Activated CD8-positive, alpha-beta memory T cell treated with anti-CD3 and anti-CD28 coated beads for 1 hour (primary cell): Measurements from ENCODE around the gene CHPF2.
A peak's percentile ranks its signal among the peaks of the same experiment; 100 is the strongest.

ENCODE experiments used
- DNase-seq, 2 donors: peaks; one replicate each; pipeline ENCODE4 v3.0.0-alpha.2; 2020; ENCODE audit warnings: low read depth in 1 of 2; ENCODE audit errors: extremely low read depth in 1 of 2

Gene CHPF2

GRCh38 chr7:151260471-151260870 is 28.2 kb downstream of the CHPF2 start:
- DNase-seq, result no peak

- no peak for DNase-seq
Measured at GRCh38 chr7:151260883-151261282, 28.6 kb downstream of the CHPF2 start.

- DNase-seq, result no peak
Measured at GRCh38 chr7:151261529-151261928, 29.2 kb downstream of the CHPF2 start.

- DNase-seq, result no peak
Measured at GRCh38 chr7:151264615-151265014, 32.3 kb downstream of the CHPF2 start.

- DNase-seq, result no peak
Measured at GRCh38 chr7:151265351-151265931, 33.2 kb downstream of the CHPF2 start.

- DNase-seq, result no peak
Measured at GRCh38 chr7:151269511-151269910, 37.2 kb downstream of the CHPF2 start.

GRCh38 chr7:151271699-151272355 is 39.5 kb downstream of the CHPF2 start:
- no peak for DNase-seq

GRCh38 chr7:151272405-151272804 is 40.1 kb downstream of the CHPF2 start:
- no peak for DNase-seq

GRCh38 chr7:151272877-151273276 is 40.6 kb downstream of the CHPF2 start:
- no peak for DNase-seq

GRCh38 chr7:151273651-151274390 is 41.5 kb downstream of the CHPF2 start:
- no peak for DNase-seq

- DNase-seq, result no peak
Measured at GRCh38 chr7:151274396-151274795, 42.1 kb downstream of the CHPF2 start.

- DNase-seq, result no peak
Measured at GRCh38 chr7:151274936-151275812, 42.9 kb downstream of the CHPF2 start.

- DNase-seq, result no peak
Measured at GRCh38 chr7:151275813-151276577, 43.7 kb downstream of the CHPF2 start.

GRCh38 chr7:151276666-151277590 is 44.6 kb downstream of the CHPF2 start:
- peak; percentile 6 to 24 for DNase-seq

GRCh38 chr7:151277631-151278030 is 45.3 kb downstream of the CHPF2 start:
- DNase-seq, result no peak

- DNase-seq, result no peak
Measured at GRCh38 chr7:151278949-151279348, 46.7 kb downstream of the CHPF2 start.

GRCh38 chr7:151279868-151280267 is 47.6 kb downstream of the CHPF2 start:
- DNase-seq, result no peak

- no peak for DNase-seq
Measured at GRCh38 chr7:151280388-151281019, 48.2 kb downstream of the CHPF2 start.

- DNase-seq, result no peak
Measured at GRCh38 chr7:151281686-151282085, 49.4 kb downstream of the CHPF2 start.
